ENCODE data around the gene ICA1.
A peak's percentile ranks its signal among the peaks of the same experiment; 100 is the strongest.

ICA1 gene

GRCh38 chr7:8197994-8198698, 63.8 kb downstream of the ICA1 start:
- DNase-seq = no peak

DNA sequence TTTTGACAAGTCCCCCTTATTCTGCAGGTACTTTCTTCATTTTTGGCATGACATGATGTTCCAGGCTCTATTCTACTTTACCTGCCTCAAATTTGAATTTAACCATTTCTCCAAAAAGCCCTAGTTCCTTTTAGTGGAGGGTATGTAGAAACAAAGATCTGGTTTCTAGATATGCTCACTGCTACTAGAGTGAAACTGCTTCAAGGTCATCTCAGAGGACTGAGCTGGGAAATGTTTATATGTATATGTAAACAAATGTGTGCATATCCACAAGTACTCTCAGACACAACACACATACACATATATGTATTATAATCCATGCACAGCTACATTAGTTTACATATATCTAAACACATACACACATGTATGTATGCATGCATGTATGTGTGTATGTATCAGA, 69.1 kb downstream of the ICA1 start:
- no peak for DNase-seq

DNA sequence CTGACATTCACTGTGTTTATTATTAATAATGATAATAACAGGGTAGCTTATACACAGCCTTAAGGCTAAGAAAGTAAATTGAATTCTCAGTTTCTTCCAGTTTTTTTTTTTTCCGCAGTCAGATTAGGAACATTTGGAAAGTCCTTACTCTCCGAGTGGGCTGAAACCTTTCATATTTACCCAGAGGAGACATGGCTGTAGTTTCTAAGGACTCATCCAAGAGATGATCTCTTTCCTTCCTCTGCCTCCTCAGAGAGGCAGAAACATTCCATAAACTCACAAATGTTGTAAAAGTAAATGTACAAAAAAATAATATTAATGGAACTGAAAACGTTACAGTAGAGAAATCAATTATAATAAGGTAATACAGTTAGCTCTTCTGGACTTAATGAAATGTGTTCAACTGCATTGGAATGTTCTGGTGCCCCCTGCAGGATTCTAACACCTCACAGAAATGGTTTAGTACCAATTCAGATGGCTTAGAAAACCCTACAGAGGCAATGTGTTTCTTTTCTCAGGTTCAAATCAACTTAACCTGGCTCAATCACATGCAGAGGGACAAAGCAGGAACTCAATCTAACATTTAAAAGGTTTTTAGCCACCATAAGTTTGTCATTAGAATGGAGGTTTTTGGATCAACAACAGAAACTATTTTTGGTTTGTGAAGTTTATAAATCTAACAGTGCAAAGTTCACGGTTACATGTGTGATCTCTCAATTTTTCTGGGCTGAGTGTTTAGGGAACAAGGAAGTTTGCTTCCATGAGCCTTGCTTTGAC, 71.7 kb downstream of the ICA1 start:
- peak; percentile 57 for DNase-seq

DNA sequence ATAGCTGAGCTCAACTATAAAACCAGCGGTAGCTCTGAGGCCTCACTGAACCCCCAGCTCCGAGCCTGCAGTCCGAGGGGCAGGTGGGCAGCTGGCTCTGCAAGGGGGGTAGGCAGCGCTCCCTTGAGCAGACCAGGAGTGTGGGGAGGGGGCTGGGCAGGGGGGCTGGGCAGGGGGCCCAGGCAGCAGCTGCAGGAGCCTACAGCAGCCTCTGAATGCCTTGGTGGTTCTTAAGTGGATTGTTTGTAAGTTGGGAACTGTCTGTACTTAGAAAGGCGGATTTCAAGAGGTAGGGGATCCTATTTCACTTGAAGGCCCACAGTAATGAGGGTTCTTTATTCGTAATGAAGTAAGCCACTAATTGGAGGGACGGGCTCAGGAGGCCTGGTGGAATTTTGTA, 72.3 kb downstream of the ICA1 start:
- DNase-seq = no peak

- DNase-seq = no peak
These were observed 75.9 kb downstream of the ICA1 start for GRCh38 chr7:8185926-8186683.

- DNase-seq = no peak
These were observed 77.7 kb downstream of the ICA1 start for GRCh38 chr7:8184221-8184620.

- no peak for DNase-seq
These were observed 82.5 kb downstream of the ICA1 start for GRCh38 chr7:8179486-8179885.

DNA sequence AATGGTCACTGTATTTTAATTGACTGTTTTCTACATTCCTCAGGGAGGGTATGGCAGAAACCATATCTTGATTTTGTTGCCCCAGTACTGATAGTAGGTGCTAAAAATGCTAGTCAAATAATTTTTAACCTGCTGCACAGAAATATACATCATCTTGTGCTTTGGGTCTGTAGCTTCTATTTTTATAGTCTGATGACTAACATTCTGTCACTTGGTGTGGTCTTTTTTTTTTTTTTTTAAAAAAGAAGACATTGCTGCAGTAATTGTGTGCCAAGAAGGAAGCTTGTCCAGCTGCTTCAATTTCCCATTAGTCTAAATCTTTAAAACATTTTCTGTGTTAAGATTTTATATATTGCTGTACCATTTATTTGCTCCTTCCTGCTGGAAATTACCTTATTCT, 83.6 kb downstream of the ICA1 start:
- DNase-seq = no peak

DNA sequence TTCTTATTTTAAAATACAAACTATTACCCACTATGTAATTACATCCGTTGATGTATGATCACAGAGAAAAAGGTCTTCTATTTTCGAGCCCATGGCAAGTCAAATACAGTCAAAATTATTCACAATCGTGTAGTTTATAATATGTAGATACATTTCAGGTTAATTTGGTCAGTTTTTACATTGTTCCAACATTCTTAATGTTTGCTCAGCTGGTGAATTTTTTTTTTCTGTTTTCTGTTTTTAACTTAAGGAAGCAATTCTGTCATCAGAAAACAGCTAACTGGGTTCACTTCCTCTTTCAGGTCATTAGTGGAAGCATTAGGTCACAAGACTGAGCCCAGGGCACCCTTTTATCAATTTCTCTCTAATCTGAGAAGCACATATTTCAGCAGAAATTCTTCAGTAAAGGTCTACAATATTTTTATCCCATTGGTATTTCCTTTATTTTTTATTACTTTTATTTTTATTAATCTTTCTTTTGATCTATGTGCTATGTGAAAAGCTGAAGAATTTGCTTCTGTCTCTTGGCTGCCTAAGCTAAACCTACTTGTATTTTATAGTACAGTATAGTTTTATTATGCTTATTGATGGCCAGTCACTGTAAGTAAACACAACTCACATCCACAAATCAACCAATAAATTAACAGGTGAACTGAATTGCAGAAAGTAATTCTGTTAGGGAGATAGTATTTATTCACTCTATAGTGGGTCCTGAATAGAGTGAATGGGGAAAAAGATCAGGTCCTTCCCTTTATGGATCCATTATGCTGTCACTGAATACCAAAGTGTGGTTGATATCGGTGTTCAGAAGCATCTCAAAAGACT, 84.6 kb downstream of the ICA1 start:
- no peak for DNase-seq

DNA sequence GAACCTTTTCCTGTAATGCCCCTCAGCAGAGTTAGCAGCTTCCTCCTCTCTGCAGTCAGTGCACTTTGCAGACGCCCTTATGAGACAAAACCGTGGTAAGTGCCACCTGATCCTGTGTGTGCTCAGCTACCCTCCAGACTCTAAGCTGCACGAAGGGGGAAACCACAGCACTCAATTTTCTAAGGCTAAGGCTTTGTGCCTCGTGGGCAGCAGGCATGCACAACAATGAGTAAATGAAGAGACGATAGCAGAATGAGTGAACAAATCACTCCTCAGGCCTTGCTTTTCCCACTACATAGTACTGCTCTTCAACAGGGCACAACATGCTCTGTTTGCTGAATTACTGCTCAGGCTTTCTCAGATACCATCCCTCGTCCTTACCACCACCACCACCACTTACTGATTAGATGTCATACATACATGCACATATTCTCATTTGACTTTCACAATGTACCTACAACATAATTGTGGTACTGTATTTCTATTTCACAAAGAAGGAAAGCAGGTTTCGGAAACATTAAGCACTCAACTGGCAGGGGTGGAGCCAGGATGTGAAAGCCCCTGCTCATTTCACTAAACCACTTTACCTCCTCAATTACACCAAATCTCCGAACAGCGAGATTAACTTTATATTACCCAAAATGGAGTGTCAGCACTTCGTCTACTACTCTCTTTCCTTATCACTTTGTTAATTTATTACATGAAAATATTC, 85.4 kb downstream of the ICA1 start:
- no peak for DNase-seq

DNA sequence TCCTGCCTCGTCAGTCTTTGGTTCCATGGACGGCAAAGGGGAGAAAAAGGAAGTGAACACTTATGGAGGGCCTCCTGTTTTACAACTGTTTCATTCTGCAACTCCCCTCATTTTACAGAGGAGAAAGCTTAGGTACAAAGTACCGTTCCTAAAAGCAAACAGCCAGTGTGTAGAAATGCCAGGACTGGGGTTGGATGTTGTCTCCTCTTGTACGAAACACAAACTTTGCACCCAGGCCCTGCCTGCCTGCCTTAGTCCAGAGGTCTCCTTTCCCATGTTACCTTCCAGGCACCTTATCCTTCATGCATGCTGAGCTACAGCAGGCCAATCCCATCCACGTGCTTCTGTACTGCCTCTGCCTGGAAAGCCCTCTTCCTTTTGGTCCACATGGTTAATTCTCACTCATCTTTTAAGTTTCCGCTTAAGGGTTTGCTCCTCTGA, 86.0 kb downstream of the ICA1 start:
- DNase-seq = no peak

DNA sequence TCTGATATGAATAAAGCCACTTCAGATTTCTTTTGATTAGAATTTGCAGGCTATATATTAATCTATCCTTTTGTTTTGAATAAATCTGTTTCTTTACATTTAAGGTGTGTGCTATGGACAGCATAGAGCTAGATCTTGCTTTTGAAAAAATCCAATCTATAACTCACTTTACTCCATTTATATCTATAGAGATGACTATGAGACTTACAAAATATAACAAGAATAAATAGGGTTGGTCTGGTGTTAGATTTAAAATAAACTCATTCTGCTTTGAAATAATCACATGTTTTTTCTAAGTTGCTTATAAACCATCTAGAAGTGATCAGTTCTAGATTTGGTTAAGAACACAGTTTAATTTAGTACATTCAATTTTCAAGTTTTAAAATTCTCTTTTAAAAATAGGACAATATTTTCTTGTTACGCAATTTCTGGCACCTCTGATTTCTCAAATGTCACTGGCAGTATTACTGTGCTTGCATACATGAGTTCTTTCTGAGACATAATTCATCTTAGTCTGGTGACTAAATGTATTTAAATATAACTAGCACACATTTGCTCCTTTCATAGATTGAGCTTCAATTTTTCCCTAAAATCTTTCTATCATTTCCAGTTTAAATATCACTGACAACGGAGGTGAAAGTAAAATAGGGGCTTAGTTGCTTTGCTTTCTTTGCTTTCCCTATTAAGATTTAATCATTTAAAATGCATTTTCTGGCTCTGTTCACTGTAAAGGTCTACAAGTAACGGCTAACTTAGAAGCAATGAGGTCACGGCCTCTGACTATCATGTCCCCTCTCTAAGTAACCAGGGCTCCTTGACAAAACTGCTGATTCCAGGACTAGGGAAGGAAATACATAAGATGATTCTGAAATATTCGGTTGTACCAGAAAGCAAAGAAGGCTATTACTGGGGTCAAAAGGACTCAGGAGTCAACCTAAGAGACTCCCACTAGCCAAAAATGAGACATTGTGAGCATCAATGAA, 89.3 kb downstream of the ICA1 start:
- DNase-seq = no peak

GRCh38 chr7:8169171-8169570, 92.8 kb downstream of the ICA1 start:
- no peak for DNase-seq

- DNase-seq = no peak
These were observed 93.6 kb downstream of the ICA1 start for GRCh38 chr7:8168336-8168735.

GRCh38 chr7:8165150-8165549, 96.8 kb downstream of the ICA1 start:
- DNase-seq = no peak

GRCh38 chr7:8162181-8162580, 99.8 kb downstream of the ICA1 start:
- DNase-seq = no peak

- DNase-seq = no peak
These were observed 100.6 kb downstream of the ICA1 start for GRCh38 chr7:8161364-8161828.

DNA sequence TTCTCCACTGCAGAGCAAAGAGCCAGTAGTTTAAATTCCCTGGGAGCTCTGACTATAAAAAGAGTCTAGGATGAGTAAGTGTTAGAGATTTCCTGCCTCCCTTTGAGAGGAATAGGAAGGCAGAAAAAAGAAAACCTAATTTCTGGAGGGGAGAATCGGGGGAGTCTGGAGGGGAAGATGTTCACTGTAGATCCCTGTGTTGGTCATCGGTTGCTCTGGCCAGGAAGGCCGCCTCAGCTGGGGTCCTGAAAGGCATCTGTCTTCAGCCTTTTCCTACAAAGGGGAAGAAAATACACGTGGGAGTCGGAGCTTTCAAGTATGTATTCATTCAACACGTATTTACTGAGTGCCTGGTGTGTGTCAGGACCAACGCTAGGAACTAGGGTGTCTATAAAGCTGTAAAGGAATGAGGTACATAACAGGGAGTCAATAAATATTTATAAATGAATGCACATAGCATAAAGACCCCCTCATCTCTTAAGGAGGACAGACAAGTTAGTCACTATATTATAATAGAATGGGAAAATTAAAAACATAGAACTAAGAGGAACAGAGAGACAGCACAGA, 101.1 kb downstream of the ICA1 start:
- peak; percentile 5 for DNase-seq

DNA sequence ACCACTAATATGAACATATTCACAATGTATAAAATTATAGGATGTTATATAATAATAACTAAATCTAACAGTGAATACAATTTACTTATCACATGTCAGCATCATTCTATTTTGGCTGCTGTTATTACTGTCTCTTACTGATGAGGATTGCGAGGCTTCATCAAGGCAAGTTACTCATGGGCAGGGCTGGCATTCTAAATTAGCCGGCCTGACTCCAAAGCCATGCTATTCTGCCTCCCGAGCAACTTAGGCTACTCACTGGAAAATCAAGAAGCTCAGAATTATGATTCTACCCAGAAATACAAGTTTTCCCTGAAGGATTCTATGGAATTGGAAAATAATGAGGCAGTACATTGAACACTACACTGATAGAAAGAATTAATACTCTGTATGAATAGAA, 101.7 kb downstream of the ICA1 start:
- DNase-seq = no peak

GRCh38 chr7:8159595-8159994, 102.4 kb downstream of the ICA1 start:
- DNase-seq = no peak

All from fibroblast of skin of scalp (primary cell).